SH-SY5Y (cell line): Measurements from ENCODE around the gene ARL14.

Experiments
- GATA2 ChIP-seq: IDR thresholded peaks from 2 replicates; pipeline ENCODE4 v1.6.1; 2011; ENCODE audit warnings: mild to moderate bottlenecking, low read depth, low read length
- GATA3 ChIP-seq: IDR thresholded peaks from 2 replicates; pipeline ENCODE4 v1.6.1; 2011; ENCODE audit warnings: low read depth, mild to moderate bottlenecking, low read length, moderate library complexity

Gene ARL14

DNA sequence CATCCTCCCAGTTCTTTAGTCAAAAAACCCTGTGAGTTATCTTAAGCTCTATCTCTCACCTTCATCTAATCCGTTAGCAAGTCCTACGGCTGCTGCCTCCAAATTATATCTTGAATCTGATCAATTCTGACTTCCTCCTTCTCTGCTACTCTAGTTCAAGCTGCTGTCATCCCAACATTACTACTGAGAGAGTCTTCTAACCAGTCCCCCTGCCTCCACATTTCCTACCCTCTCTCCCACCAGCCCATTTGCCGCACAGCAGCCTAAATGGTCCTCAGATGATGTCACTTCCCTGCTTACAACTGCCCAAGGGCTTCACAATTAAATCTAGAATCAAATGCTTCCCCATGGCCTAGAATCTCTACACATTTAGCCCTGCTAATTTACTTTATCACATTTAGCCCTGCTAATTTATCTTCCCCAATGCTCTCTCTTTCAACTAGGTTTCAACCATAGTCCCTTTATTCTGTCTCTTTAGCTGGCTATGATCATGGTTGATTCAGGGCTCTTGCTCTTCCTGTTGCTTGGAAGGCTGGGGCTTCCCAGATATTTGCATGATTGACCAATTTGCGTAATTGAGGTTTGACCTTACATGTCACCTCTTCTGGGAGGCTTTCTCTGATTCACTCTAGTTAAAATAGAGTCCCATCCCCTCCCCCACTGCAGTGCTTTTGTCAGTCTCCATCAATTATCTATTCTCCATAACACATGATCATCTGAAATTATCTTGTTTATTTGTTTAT, 11.0 kb upstream of the ARL14 start:
- no peak for TF ChIP-seq GATA3
- TF ChIP-seq GATA2, result no peak; the same call in 1 of the 2 replicates

GRCh38 chr3:160667452-160667851, 9.5 kb upstream of the ARL14 start:
- no peak for TF ChIP-seq GATA3
- TF ChIP-seq GATA2, result no peak

GRCh38 chr3:160668454-160668853, 8.5 kb upstream of the ARL14 start:
- TF ChIP-seq GATA2 (no peak), GATA3 (no peak)

- TF ChIP-seq GATA3 (no peak), GATA2 (no peak)
Observed at GRCh38 chr3:160671231-160671630, 5.7 kb upstream of the ARL14 start.

GRCh38 chr3:160671995-160672394, 5.0 kb upstream of the ARL14 start:
- TF ChIP-seq GATA3, result no peak

GRCh38 chr3:160673188-160673587, 3.8 kb upstream of the ARL14 start:
- TF ChIP-seq GATA3 (no peak), GATA2 (no peak)

- TF ChIP-seq GATA2, result no peak
- TF ChIP-seq GATA3, result no peak
Observed at GRCh38 chr3:160675566-160676124, 1.3 kb upstream of the ARL14 start.

DNA sequence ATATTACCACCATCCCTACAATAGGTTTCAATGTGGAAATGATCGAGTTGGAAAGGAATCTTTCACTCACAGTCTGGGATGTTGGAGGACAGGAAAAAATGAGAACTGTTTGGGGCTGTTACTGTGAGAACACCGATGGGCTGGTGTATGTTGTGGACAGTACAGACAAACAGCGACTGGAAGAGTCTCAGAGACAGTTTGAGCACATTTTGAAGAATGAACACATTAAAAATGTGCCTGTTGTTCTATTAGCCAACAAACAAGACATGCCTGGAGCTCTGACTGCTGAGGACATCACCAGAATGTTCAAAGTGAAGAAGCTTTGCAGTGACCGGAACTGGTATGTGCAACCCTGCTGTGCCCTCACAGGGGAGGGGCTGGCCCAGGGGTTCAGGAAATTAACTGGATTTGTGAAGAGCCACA, 510 bp downstream of the ARL14 start:
- TF ChIP-seq GATA2, result no peak
- no peak for TF ChIP-seq GATA3

- no peak for TF ChIP-seq GATA3
- TF ChIP-seq GATA2, result no peak
Observed at GRCh38 chr3:160678292-160678842, 1.4 kb downstream of the ARL14 start.

- TF ChIP-seq GATA2 (no peak), GATA3 (no peak)
Observed at GRCh38 chr3:160684368-160684740, 7.4 kb downstream of the ARL14 start.

- TF ChIP-seq GATA2, result no peak
- TF ChIP-seq GATA3, result no peak
Observed at GRCh38 chr3:160685144-160685766, 8.3 kb downstream of the ARL14 start.

- no peak for TF ChIP-seq GATA3
- no peak for TF ChIP-seq GATA2
Observed at GRCh38 chr3:160686955-160687535, 10.1 kb downstream of the ARL14 start.

- TF ChIP-seq GATA2 (no peak), GATA3 (no peak)
Observed at GRCh38 chr3:160691151-160691550, 14.2 kb downstream of the ARL14 start.

DNA sequence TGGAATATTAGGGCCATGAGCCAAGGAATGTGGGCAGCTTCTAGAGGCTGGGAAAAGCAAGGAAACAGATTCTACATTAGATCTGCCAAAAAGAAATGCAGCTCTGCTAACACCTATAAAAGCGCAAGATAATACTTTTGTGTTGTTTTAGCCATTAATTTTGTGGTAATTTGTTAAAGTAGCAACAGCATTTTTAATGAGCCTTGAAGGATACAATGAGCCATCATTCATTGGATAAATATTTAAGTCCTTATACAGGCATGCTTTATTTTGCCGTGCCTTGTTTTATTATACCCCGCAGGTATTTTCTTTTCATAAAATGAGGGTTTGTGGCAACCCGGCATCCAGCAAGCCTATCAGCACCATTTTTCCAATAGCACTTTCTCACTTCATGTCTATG, 15.0 kb downstream of the ARL14 start:
- no peak for TF ChIP-seq GATA3
- no peak for TF ChIP-seq GATA2

DNA sequence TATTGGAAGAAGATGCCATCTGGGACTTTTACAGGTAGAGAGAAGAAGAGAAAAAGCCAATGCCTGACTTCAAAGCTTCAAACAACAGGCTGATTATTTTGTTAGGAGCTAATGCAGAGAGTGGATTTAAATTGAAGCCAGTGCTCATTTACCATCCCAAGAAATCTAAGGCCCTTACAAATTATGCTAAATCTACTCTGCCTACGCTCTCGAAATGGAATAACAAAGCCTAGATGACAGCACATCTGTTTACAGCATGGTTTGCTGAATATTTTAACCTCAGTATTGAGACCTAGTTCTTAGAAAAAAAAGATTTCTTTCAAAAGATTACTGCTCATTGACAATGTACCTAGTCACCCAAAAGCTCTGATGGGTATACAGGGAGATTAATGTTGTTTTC, 16.2 kb downstream of the ARL14 start:
- TF ChIP-seq GATA2 (no peak), GATA3 (no peak)
